NCI-H2227 (cell line): ENCODE data around the gene TMC5.

ENCODE experiments used
- DNase-seq: peaks from one replicate; lab custom pipeline; 2025; ENCODE audit not compliant: unreplicated experiment; lab: John Stamatoyannopoulos, UW

Gene TMC5

GRCh38 chr16:19505600-19506303 lies 88.1 kb downstream of the TMC5 start:
- no peak for DNase-seq

- DNase-seq = no peak
Measured at GRCh38 chr16:19506965-19507364, 89.3 kb downstream of the TMC5 start.

GRCh38 chr16:19507867-19508266 lies 90.2 kb downstream of the TMC5 start:
- DNase-seq = no peak

- DNase-seq = no peak
Measured at GRCh38 chr16:19512297-19512696, 94.6 kb downstream of the TMC5 start.

GRCh38 chr16:19513377-19514053 lies 95.8 kb downstream of the TMC5 start:
- no peak for DNase-seq

- no peak for DNase-seq
Measured at GRCh38 chr16:19515757-19516156, 98.1 kb downstream of the TMC5 start.

GRCh38 chr16:19517424-19518089 lies 99.9 kb downstream of the TMC5 start:
- no peak for DNase-seq

GRCh38 chr16:19518388-19518787 lies 100.7 kb downstream of the TMC5 start:
- DNase-seq = no peak

GRCh38 chr16:19520861-19521331 lies 103.2 kb downstream of the TMC5 start:
- no peak for DNase-seq

GRCh38 chr16:19521471-19522396 lies 104.1 kb downstream of the TMC5 start, which contains the start of gene GDE1:
GDE1 (minus strand) TSS chr16:19522098; CDS start chr16:19521964, 134 bp downstream.
- peak; percentile 97 for DNase-seq

GRCh38 chr16:19522397-19522732 lies 104.7 kb downstream of the TMC5 start:
- no peak for DNase-seq

- no peak for DNase-seq
Measured at GRCh38 chr16:19522760-19523159, 105.1 kb downstream of the TMC5 start.

GRCh38 chr16:19523184-19523558 lies 105.5 kb downstream of the TMC5 start:
- no peak for DNase-seq

- peak; percentile 98 for DNase-seq
Measured at GRCh38 chr16:19523559-19524355, 106.1 kb downstream of the TMC5 start, which contains the start of gene CCP110. CCP110 (plus strand) TSS chr16:19523942; CDS start chr16:19527882, 3,940 bp downstream.

- no peak for DNase-seq
Measured at GRCh38 chr16:19524356-19524615, 106.6 kb downstream of the TMC5 start.

GRCh38 chr16:19524616-19525384 lies 107.1 kb downstream of the TMC5 start:
- DNase-seq = peak; percentile 35

- DNase-seq = no peak
Measured at GRCh38 chr16:19525385-19525723, 107.7 kb downstream of the TMC5 start.

GRCh38 chr16:19527161-19527560 lies 109.5 kb downstream of the TMC5 start:
- no peak for DNase-seq

- DNase-seq = no peak
Measured at GRCh38 chr16:19528666-19529065, 111.0 kb downstream of the TMC5 start.

GRCh38 chr16:19532601-19533000 lies 114.9 kb downstream of the TMC5 start:
- no peak for DNase-seq
